GM21381 (cell line): ENCODE results near the gene KCNIP3.

Source experiments
- ATAC-seq: cut with Tn5 transposase; IDR thresholded peaks from one replicate; pipeline ENCODE4 v1.9.1; 2021; ENCODE audit warnings: mild to moderate bottlenecking, moderate library complexity; ENCODE audit not compliant: unreplicated experiment

Gene KCNIP3

DNA sequence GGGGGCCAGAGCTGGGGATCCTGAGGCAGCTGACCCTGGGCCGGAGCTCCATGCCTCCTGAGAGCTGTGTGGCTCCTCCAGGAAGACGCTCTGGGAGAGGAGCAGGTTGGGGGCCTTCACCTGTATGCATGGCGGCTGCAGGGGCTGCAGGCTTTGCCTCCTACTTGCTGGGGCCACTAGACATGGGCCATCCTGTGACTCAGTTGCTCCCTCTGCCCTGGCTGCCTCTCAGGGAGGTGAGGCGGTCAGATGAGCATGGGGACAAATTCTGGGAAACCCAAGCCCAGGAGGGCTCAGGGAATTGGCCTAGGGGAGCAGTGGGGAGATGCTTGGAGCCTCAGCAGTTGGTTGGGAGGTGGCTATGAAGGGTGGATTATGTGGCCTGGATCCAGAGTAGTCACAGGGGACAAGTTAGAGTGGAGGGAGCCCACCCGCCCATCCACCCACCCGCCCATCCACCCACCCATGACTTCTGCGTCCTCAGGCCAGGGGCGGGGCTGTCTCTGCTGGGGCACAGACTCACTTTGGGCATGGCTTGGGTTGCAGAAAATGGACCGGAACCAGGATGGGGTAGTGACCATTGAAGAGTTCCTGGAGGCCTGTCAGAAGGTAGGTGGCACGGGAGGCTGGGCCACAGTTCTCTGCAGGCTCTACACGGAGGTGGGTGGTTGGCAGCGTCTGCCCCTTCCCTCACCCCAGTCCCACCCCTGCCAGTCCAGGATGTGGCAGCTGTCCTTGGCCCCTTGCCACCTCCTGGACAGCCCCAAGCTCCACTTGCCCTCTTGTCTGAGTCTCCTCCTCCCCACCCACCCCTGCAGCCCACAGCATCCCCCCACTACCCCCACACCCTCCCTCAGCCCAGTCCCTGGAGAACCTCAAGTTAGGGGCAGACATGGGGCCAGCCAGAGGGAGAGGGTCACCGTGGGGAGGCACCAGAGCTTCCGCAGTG, 85.8 kb downstream of the KCNIP3 start:
- ATAC-seq: no peak

GRCh38 chr2:95383635-95384027, 86.5 kb downstream of the KCNIP3 start:
- ATAC-seq: no peak

DNA sequence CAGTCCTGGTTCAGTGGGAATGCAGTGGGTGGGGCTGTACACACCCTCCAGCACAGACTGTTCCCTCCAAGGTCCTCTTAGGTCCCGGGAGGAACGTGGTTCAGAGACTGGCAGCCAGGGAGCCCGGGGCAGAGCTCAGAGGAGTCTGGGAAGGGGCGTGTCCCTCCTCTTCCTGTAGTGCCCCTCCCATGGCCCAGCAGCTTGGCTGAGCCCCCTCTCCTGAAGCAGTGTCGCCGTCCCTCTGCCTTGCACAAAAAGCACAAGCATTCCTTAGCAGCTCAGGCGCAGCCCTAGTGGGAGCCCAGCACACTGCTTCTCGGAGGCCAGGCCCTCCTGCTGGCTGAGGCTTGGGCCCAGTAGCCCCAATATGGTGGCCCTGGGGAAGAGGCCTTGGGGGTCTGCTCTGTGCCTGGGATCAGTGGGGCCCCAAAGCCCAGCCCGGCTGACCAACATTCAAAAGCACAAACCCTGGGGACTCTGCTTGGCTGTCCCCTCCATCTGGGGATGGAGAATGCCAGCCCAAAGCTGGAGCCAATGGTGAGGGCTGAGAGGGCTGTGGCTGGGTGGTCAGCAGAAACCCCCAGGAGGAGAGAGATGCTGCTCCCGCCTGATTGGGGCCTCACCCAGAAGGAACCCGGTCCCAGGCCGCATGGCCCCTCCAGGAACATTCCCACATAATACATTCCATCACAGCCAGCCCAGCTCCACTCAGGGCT, 87.9 kb downstream of the KCNIP3 start:
- ATAC-seq: no peak

DNA sequence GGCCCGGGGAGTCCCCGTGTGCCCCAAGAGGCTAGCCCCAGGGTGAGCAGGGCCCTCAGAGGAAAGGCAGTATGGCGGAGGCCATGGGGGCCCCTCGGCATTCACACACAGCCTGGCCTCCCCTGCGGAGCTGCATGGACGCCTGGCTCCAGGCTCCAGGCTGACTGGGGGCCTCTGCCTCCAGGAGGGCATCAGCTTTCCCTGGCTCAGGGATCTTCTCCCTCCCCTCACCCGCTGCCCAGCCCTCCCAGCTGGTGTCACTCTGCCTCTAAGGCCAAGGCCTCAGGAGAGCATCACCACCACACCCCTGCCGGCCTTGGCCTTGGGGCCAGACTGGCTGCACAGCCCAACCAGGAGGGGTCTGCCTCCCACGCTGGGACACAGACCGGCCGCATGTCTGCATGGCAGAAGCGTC, 88.4 kb downstream of the KCNIP3 start:
- no peak for ATAC-seq

DNA sequence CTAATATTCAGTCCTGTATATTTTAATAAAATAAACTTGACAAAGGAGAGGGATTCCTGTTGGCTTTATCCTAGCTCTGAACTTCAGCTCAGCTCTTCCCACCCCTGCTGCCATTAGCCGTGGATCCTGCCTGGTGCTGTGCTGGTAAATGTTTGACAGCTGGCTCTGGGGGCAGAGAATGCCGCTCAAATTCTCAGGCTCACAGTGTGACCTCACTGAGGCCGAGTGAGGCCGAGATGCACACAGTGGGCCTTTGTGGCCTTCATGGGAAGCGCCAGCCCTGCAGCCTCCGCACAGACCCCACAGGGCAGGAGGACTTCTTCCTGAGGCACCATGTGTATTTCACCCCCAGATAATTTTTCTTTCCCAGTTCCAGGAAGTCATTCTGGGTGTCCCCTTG, 88.9 kb downstream of the KCNIP3 start:
- no peak for ATAC-seq

DNA sequence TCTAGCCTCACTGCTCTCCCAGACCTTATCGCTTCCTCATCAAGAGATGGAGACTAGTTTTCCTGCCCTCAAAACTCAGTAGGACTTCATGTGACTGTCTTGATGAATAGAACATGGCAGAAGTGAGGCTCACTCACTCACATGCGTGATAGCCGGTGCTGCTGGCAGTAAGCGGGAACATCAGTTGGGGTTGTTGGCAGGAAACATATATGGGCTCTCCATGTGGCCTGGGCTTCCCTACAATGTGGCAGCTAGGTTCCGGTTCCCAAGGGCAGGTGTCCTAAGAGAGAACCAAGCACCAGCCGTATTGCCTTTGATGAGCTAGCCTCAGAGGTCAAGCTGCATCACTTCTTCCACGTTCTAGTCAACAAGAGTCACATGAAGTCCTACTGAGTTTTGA, 90.2 kb downstream of the KCNIP3 start:
- no peak for ATAC-seq

DNA sequence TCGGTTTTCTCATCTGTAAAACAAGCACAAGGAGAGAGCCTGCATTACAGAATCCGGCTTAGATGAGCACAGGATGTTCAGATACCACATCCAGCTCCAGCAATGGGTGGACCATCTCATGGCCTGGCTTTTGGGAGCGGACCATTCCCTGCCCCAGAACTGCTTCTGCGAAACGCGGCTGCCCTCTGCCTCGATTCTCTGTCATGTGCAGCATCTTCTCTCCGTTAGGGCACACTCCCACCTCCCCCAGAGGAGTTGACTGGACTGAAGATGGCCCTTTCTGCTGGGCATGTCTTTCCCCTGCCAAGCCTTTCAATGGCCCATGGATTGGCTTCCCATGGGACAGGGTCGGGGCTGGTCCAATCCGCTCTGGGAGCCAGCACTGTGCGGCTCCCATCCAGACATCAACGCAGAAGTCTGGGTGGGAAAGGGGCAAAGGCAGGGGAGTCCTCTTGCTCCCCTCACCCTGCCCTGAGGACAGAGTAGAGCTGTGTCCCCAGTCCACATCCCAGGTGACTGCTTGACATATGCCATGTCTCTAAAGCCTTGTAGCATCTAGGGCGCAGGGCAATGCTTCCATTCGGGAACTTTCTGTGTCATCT, 91.0 kb downstream of the KCNIP3 start:
- no peak for ATAC-seq

- ATAC-seq: no peak
Observed at GRCh38 chr2:95388856-95389244, 91.7 kb downstream of the KCNIP3 start.

DNA sequence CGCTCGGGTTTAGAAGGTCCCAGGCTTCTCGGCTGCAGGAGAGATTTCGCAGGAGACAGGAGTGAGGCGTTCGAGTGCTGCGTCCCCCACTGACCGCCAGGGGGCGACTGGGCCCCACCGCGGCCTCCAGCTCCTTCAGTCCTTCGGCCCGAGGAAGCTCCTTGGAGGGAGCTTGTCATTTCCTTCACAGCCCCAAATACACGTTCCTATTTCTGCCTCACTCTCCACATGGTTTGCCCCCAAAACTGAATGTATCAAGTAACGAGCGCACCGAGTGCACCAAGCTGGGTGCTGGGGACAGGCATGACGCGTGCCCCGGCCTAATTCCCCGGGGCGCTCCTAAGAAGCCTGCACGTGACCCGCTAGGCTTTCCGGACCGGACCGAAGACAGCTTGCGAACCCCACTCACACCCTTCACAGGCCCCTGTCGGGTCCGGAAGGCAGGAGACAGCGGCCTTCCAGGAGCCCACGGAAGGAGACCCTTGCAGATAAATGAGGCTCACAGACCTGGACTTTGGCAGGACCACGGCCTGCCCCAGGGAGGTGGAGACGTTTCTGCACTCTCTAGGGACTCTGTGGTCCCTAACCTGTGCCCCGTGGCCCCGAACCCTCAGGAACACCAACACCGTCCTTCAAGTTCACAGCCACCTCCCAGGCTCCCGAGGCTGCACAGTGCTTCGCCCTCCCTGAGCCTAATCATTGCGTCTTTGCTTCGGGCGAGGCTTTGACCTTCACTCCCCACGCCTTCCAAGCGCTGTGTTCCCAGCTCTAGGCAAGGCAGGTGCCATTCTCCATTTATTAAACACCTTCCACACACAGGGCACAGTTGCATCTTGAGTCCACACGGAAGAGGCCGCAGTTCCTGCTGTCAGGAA, 92.3 kb downstream of the KCNIP3 start:
- no peak for ATAC-seq

DNA sequence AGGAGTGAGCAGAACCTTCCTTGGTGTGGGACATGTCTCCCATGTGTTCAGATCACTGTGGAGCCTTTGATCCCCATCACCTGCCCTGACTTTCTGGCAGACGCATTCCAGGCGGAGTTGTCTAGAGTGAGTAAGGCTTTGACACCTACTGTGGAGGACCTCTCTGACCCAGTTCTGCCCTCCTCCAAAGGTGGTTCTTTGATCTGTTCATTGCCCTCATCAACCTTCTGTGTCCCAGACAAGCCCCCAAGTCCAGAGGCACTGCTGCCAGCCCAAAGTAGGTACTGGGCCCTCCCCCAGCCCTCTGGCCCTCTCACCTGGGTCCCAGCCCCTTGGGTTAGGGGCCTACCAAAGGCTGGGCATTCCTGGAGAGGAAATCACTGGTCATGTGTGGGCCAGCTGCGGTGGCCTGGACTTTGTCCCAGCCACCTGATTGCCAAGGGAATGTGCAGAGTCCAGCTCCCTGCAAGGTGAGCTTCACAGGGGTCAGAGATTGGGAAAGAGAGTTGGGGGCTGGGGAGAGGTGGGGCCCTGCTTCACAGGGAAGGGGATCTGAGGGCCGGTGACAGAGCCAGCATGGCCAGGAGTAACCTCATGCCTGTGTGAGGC, 93.2 kb downstream of the KCNIP3 start:
- no peak for ATAC-seq

- no peak for ATAC-seq
Observed at GRCh38 chr2:95390881-95391321, 93.8 kb downstream of the KCNIP3 start.

GRCh38 chr2:95391641-95392310, 94.6 kb downstream of the KCNIP3 start:
- ATAC-seq: no peak

DNA sequence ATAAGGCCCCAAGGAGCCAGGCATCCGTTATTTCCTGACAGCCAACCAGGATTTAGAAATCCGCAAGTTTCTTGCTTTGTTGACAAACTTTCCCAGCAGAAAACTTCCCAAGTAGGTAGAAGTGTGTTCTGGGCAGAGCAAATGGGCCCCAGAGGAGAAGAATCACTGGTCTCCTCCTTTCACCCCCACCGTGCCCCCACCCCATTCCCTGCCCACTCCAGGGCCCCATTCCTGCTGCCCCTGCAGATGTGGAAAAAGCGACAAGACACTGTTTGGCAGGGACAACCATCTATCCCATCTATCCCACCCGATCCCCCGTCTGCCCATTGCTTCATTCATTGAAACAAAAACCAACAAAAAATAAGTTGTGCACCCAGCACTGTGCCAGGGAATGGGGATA, 95.2 kb downstream of the KCNIP3 start:
- ATAC-seq: no peak

GRCh38 chr2:95392730-95393455, 95.7 kb downstream of the KCNIP3 start:
- ATAC-seq: no peak

GRCh38 chr2:95393901-95394300, 96.8 kb downstream of the KCNIP3 start:
- no peak for ATAC-seq

GRCh38 chr2:95399061-95399460, 101.9 kb downstream of the KCNIP3 start:
- no peak for ATAC-seq

DNA sequence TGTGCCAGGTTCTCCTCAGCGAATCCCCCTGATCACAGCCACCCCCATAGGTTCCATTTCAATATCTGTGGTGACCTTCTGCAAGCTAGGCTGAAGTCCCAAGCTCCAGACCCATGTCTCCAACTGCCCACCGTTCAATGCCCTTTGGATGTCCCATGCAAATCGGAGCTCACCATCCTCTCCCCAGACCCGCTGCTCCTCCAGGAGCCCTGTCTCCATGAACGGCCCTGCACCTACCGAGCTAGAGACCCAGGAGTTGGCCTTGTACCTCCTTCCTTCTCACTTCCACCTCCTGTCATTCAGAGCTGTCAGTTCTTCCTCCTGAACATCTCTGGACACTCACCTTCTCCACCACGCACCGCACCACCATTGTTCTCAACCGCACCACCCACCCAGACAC, 104.3 kb downstream of the KCNIP3 start:
- ATAC-seq: no peak

DNA sequence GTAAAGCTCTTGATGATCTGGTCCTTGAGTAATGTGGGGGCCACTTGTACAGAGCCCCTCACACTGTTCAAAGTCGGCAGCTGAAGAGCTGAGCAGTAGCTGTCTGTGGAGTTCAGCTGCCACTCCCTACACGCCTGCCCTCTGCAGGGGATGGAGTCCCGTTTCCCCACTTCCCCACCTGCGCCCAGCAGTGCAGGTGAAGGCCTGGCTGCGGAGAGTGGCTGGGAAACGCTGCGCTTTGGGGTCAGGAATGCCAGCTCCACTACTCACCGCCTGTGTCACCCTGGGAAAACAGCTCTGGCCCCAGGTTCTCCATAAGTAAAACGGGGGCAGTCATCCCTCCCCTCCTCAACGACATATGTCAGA, 104.8 kb downstream of the KCNIP3 start:
- ATAC-seq: peak; percentile 19
